ENCODE results near the gene MAGI2.
"Not testable (repeated sequence)": the region's sequence is repeated elsewhere in the genome, so short reads cannot be mapped to it uniquely, and the experiment has no call there.

Gene MAGI2

GRCh38 chr7:79159040-79159664, 294.3 kb downstream of the MAGI2 start:
- no peak for DNase-seq (ENCODE audit: low read depth, low spot score)

- DNase-seq (ENCODE audit: low read depth, low spot score): no peak
Measured at GRCh38 chr7:79157281-79157680, 296.2 kb downstream of the MAGI2 start.

- DNase-seq (ENCODE audit: low read depth, low spot score): no peak
Measured at GRCh38 chr7:79149831-79150230, 303.6 kb downstream of the MAGI2 start.

GRCh38 chr7:79142706-79143105, 310.8 kb downstream of the MAGI2 start:
- no peak for DNase-seq (ENCODE audit: low read depth, low spot score)

GRCh38 chr7:79141252-79141651, 312.2 kb downstream of the MAGI2 start:
- DNase-seq (ENCODE audit: low read depth, low spot score): no peak

GRCh38 chr7:79137942-79138341, 315.5 kb downstream of the MAGI2 start:
- no peak for DNase-seq (ENCODE audit: low read depth, low spot score)

GRCh38 chr7:79132844-79133451, 320.5 kb downstream of the MAGI2 start:
- no peak for DNase-seq (ENCODE audit: low read depth, low spot score)

GRCh38 chr7:79130715-79131114, 322.8 kb downstream of the MAGI2 start:
- DNase-seq (ENCODE audit: low read depth, low spot score): no peak

- DNase-seq (ENCODE audit: low read depth, low spot score): no peak
Measured at GRCh38 chr7:79124331-79124730, 329.1 kb downstream of the MAGI2 start.

GRCh38 chr7:79118143-79118542, 335.3 kb downstream of the MAGI2 start:
- no peak for DNase-seq (ENCODE audit: low read depth, low spot score)

GRCh38 chr7:79096361-79096805, 357.1 kb downstream of the MAGI2 start:
- DNase-seq (ENCODE audit: low read depth, low spot score): no peak

- DNase-seq (ENCODE audit: low read depth, low spot score): no peak
Measured at GRCh38 chr7:79093421-79093820, 360.0 kb downstream of the MAGI2 start.

GRCh38 chr7:79091661-79092060, 361.8 kb downstream of the MAGI2 start:
- no peak for DNase-seq (ENCODE audit: low read depth, low spot score)

- DNase-seq (ENCODE audit: low read depth, low spot score): no peak
Measured at GRCh38 chr7:79091011-79091410, 362.5 kb downstream of the MAGI2 start.

- no peak for DNase-seq (ENCODE audit: low read depth, low spot score)
Measured at GRCh38 chr7:79090543-79090942, 362.9 kb downstream of the MAGI2 start.

GRCh38 chr7:79084423-79084822, 369.0 kb downstream of the MAGI2 start:
- DNase-seq (ENCODE audit: low read depth, low spot score): no peak

- no peak for DNase-seq (ENCODE audit: low read depth, low spot score)
Measured at GRCh38 chr7:79079919-79080554, 373.4 kb downstream of the MAGI2 start.

GRCh38 chr7:79078273-79078672, 375.2 kb downstream of the MAGI2 start:
- DNase-seq (ENCODE audit: low read depth, low spot score): no peak

- not testable (repeated sequence) for DNase-seq (ENCODE audit: low read depth, low spot score)
Measured at GRCh38 chr7:79071187-79071586, 382.3 kb downstream of the MAGI2 start.

GRCh38 chr7:79064187-79064823, 389.2 kb downstream of the MAGI2 start:
- no peak for DNase-seq (ENCODE audit: low read depth, low spot score)

- DNase-seq (ENCODE audit: low read depth, low spot score): no peak
Measured at GRCh38 chr7:79063019-79063698, 390.3 kb downstream of the MAGI2 start.

- no peak for DNase-seq (ENCODE audit: low read depth, low spot score)
Measured at GRCh38 chr7:79060498-79060897, 393.0 kb downstream of the MAGI2 start.
